GM12865 (cell line): ENCODE data around the gene MBOAT1.

Experiments used
- DNase-seq: peaks from one replicate; pipeline ENCODE4 v3.0.0; 2010; ENCODE audit warnings: low read depth
- H3K4me3 ChIP-seq: 2 replicates; pipeline ENCODE4 v1.5.1; 2011; ENCODE audit warnings: mild to moderate bottlenecking, low read depth, low read length, control low read depth
- TF ChIP-seq, protein P1 (sequence below): IDR thresholded peaks from 2 replicates; pipeline ENCODE4 v1.5.1; 2011; ENCODE audit warnings: low read length, control low read depth, low read depth, inconsistent platforms; ENCODE audit not compliant: insufficient read depth; ENCODE audit errors: missing control alignments

The MBOAT1 gene

DNA sequence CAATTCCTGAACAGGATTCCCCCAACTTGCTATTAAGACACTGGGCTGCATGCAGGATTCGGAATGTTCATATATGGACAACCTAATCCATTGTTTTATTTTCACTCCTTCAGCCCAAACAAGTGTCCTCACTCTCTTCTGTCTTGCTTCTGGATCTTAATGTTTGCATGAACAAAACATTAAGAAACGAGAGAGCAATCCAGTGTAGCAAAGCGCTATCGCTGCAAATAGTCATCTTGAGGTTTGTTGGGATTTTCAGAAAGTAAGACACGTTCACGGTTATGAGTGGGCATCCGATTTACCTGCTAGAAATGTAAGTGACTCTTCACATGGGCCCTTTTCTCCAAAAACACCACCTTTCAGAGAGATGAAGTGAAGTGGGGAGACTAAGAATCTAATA, 156.4 kb downstream of the MBOAT1 start:
- no peak for DNase-seq
- TF ChIP-seq, protein P1, sequence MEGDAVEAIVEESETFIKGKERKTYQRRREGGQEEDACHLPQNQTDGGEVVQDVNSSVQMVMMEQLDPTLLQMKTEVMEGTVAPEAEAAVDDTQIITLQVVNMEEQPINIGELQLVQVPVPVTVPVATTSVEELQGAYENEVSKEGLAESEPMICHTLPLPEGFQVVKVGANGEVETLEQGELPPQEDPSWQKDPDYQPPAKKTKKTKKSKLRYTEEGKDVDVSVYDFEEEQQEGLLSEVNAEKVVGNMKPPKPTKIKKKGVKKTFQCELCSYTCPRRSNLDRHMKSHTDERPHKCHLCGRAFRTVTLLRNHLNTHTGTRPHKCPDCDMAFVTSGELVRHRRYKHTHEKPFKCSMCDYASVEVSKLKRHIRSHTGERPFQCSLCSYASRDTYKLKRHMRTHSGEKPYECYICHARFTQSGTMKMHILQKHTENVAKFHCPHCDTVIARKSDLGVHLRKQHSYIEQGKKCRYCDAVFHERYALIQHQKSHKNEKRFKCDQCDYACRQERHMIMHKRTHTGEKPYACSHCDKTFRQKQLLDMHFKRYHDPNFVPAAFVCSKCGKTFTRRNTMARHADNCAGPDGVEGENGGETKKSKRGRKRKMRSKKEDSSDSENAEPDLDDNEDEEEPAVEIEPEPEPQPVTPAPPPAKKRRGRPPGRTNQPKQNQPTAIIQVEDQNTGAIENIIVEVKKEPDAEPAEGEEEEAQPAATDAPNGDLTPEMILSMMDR, result no peak
- H3K4me3 ChIP-seq, result no peak overlapping the region
